ENCODE measurements around the gene DICER1.

The DICER1 gene

GRCh38 chr14:95125915-95126314 lies 31.4 kb downstream of the DICER1 start:
- no peak for DNase-seq (ENCODE audit: low read depth in 2 of 2)

GRCh38 chr14:95125221-95125620 lies 32.1 kb downstream of the DICER1 start:
- DNase-seq (ENCODE audit: low read depth in 2 of 2): no peak

GRCh38 chr14:95123891-95124579 lies 33.3 kb downstream of the DICER1 start:
- DNase-seq (ENCODE audit: low read depth in 2 of 2): no peak

GRCh38 chr14:95122621-95122945 lies 34.7 kb downstream of the DICER1 start:
- no peak for DNase-seq (ENCODE audit: low read depth in 2 of 2)

- DNase-seq (ENCODE audit: low read depth in 2 of 2): no peak
Observed at GRCh38 chr14:95121911-95122620, 35.3 kb downstream of the DICER1 start.

GRCh38 chr14:95119336-95119735 lies 38.0 kb downstream of the DICER1 start:
- no peak for DNase-seq (ENCODE audit: low read depth in 2 of 2)

- no peak for DNase-seq (ENCODE audit: low read depth in 2 of 2)
Observed at GRCh38 chr14:95117937-95118721, 39.2 kb downstream of the DICER1 start.

- DNase-seq (ENCODE audit: low read depth in 2 of 2): no peak
Observed at GRCh38 chr14:95113476-95113875, 43.9 kb downstream of the DICER1 start.

GRCh38 chr14:95111507-95112164 lies 45.7 kb downstream of the DICER1 start:
- DNase-seq (ENCODE audit: low read depth in 2 of 2): no peak

GRCh38 chr14:95110178-95110577 lies 47.2 kb downstream of the DICER1 start:
- DNase-seq (ENCODE audit: low read depth in 2 of 2): no peak

- no peak for DNase-seq (ENCODE audit: low read depth in 2 of 2)
Observed at GRCh38 chr14:95107711-95108110, 49.6 kb downstream of the DICER1 start.

- no peak for DNase-seq (ENCODE audit: low read depth in 2 of 2)
Observed at GRCh38 chr14:95106971-95107370, 50.4 kb downstream of the DICER1 start.

GRCh38 chr14:95104911-95105310 lies 52.4 kb downstream of the DICER1 start:
- DNase-seq (ENCODE audit: low read depth in 2 of 2): no peak

GRCh38 chr14:95102680-95103044 lies 54.7 kb downstream of the DICER1 start:
- DNase-seq (ENCODE audit: low read depth in 2 of 2): no peak

- DNase-seq (ENCODE audit: low read depth in 2 of 2): no peak
Observed at GRCh38 chr14:95101736-95102679, 55.3 kb downstream of the DICER1 start.

GRCh38 chr14:95098984-95099599 lies 58.2 kb downstream of the DICER1 start:
- DNase-seq (ENCODE audit: low read depth in 2 of 2): peak; percentile 13 to 23

GRCh38 chr14:95097385-95097784 lies 59.9 kb downstream of the DICER1 start:
- peak; percentile 39 to 54 for DNase-seq (ENCODE audit: low read depth in 2 of 2)

GRCh38 chr14:95096476-95096875 lies 60.9 kb downstream of the DICER1 start:
- no peak for DNase-seq (ENCODE audit: low read depth in 2 of 2)

GRCh38 chr14:95095996-95096395 lies 61.3 kb downstream of the DICER1 start:
- DNase-seq (ENCODE audit: low read depth in 2 of 2): no peak

GRCh38 chr14:95092723-95093122 lies 64.6 kb downstream of the DICER1 start:
- no peak for DNase-seq (ENCODE audit: low read depth in 2 of 2)

- DNase-seq (ENCODE audit: low read depth in 2 of 2): no peak
Observed at GRCh38 chr14:95091581-95091980, 65.7 kb downstream of the DICER1 start.
